HG03558 (cell line): ENCODE measurements around the gene KRT15.

Experiments used
- ATAC-seq: cut with Tn5 transposase; IDR thresholded peaks from one replicate; pipeline ENCODE4 v1.9.1; 2021; ENCODE audit warnings: moderate number of reproducible peaks; ENCODE audit not compliant: unreplicated experiment; ENCODE audit errors: extremely low read depth

The KRT15 gene

DNA sequence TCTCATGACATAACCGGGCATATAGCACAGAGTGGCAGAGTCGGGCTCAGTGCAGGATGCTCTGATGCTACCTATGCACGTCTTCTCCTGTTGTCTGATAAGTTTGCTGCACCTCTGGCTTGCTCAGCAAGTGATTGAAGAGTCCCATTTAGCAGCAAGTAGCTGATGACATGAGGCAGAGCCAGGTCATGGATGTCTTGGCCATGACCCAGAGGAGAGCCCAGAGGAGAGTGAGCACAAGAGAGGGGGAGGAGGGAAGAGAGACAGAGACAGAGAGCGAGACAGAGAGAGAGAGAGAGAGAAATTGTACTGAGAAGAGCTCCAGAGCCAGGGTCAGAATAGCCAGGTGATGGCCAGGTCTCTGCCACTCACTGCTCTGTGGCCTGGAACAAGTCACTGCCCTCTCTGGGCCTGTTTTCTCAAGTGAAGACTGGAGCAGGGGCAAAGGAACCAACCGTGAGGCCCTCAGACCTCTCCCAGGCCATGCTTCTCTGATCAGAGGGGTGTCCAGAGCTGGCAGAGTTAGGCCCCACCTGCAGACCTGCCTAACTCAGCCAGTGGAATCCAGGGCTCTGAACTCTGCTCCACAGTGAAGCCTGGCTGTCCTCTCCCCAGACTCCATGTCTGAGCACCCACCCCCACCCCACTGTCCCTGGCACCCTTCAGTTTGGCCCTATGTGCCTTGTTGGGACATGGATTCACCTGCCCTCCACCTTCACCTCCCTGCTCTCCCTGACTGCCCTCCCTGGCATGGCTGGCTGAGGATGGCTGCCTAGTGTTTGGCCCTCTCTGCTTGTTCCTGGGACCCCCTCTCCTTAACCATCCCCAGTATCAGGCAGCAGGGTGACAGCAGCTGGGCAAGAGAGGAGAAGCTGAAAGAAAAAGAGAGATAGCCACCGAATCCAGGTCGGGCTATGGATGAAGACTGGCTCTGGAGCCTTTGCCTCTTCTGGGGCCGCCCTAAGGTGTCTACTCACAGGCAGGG lies 33.5 kb downstream of the KRT15 start:
- ATAC-seq: no peak

DNA sequence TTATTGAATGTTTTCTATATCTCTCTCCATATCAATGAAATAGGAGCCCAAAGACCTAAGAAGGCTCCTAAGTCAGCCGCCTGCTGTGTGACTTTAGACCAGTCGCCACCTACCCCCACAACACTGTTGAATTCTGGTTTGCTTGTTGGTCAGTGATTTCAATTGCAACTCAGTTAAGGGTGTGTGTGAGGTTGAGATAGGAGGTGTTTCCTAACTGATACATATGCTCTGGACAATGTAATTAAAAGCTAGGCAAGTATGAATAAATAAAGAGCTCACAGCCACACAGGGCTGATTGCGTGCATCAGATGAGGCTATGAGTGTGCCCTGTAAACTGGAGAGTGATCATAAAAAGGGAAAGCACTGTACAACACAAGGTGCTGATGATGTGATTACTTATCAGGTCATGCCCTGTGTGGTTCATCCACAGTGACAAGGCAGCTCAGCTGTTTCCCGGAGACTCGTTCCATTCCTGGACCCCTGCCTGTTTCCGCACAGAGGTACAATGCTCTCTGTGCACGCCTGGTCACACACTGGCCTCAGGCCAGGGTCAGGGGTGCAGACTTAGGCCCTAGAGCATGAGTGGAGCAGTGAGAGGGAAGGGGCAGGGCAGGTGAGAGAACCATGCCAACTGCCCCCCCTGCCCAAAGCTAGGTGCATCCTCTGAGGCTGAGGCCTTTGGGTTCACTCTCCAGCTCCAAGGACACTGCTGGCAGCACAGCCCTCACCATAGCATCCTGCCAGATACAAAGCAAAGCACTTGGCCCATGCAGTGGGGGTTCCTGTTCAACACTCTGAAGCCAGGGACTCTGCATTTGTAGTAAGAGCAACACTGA lies 34.5 kb downstream of the KRT15 start:
- ATAC-seq: no peak

DNA sequence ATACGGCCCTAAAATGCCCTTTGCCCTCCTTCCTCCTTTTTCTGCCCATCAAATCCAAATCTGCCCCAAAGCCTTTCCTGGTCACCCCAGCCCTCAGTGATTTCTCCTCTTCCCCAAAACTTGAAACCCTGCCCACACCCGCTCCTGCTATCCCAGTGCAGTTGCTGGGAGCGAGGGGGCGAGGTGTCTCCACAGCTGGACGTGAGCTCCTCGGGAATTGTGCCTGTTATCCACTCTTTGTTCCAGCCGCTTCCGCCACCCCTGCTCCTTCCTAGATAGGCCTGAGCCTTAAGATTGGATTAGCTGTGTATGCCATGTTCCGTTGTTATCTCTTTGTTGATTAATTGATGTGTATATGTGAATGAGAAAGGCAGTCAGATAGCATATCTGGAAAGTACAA lies 35.2 kb downstream of the KRT15 start:
- ATAC-seq: no peak

DNA sequence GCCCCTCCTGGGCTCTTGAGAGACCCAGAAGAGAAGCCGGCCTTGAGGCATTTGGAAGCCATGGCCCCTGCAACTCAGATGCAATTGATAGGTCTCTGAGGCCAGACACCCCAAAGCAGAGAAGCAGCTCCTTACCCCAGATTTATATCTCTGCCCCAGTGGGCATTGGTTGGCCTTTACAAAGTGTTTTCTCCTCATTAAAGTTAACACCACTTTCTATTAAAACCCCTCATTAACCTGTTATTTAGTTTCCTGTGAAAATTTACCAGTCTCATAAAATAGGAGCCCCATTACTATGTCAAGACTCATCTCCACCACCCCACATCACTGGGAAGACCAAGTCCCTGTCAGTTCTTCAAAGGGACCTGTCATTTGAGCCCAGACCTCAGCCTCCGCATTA lies 37.7 kb downstream of the KRT15 start, which contains the start of gene KRT35:
Gene KRT35 (minus strand): TSS at position 116 of the 400 bp plus-strand sequence. CDS start 54 bp downstream, at position 62.
- ATAC-seq: no peak

DNA sequence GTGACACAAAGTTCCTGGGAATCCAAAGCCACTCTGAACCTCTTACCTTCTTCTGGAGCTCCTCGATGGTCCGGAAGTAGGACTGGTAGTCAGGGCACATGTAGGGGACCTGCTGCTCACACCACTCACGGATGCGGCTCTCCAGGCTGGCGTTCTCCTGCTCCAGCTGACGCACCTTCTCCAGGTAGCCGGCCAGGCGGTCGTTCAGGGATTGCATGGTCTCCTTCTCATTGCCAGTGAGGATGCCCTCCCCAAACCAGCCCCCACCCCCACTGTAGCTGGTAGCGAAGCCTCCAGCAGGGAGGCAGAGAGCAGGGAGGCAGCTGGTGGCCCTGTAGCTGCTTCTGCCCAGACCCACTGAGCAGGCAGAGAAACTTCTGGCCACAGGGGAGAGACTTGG lies 38.1 kb downstream of the KRT15 start:
- ATAC-seq: no peak

DNA sequence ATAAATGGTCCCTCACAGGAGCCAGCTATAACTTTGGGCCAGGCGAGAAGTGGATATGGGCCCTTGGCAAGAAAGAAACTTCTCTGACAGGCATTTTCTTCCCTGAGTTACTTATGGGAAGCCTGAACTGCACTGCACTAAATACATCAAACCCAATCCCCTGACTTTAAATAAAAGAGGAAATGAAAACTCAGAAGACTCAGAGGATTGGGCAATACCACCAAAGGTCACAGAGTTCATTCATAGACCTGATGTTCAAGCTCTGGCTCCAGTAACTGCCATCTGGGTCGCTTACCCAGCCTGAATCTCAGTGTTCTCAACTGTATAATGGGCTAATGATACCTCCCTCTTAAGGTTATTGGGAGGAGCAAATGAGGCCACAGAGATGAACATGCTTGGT lies 38.6 kb downstream of the KRT15 start:
- ATAC-seq: no peak

DNA sequence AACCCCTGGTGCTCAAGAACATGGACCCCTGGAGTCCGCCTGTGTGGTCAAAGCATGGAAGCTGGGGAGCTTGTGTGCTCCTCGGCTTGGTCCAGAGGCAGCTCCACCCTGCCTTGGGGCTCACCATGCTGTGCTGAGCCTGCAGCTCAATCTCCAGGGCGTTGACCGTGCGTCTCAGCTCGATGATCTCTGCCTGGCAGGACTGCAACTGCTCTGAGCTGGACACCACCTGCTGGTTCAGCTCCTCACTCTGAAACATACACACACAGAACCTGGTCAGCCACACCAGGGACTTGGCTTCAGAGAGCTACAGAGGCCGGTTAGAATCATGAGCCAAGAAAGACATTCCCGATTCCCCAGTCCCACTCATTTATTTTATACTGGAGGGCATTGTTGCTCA lies 40.5 kb downstream of the KRT15 start:
- no peak for ATAC-seq

DNA sequence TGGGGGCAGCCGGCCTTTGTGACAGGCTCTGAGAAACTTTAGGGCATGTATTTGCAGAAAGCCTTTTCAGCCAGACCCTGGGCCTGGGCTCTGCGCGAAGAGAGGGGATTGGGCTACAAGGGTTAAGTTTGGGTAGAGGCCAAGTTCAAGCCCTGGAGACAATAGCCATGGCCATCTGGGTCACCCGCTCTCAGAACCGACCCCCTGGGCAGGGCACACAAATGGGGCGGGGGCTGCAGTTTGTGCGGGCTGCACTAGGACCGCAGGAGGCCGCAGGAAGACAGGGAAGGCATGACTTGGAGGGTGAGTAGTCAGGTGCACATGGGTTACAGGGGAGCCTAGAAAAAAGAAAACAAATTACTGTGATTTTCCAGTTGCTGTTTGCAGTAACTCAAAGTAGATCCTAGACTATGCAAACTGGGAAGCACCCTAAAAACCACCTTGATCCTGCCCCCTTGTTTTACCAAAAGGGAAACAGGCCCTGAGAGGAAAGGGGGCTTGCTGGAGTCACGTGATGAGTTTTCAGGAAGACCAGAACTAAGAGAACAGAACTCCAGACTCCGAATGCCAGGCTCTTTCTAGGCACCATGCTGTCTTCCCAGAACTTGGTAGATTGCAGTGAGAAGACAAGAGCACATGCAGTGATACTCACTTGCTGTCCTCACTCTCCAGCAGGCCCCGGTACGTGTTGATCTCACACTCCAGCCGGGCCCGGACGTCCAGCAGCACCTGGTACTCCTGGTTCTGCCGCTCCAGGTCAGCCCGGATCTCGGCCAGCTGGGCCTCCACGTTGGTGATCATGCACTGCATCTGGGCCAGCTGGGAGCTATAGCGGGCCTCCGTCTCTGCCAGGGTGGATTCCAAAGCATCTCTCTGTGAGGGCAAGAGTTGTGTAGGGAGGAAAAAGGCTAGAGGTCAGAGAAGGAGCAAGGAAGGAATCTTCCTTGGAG lies 41.5 kb downstream of the KRT15 start:
- ATAC-seq: no peak

DNA sequence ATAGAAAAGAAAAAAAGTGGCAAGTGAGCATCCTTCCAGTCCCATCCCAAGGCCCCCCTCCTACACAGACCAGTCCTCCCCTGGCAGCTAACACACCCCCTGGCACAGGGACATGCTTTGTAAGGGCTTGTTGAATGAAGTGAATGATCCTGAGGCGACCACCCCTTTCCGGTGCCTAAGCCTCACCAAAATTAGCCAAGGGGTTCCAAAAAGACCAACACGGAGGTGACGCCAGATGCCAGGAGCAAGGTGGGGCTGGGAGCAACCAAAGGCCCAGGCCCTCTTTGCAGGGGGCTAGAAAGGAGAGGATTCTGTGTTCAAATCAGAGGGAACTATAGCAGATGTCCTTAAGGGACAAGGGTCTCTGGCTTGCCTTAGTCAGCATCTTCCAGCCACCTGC lies 43.3 kb downstream of the KRT15 start:
- no peak for ATAC-seq

DNA sequence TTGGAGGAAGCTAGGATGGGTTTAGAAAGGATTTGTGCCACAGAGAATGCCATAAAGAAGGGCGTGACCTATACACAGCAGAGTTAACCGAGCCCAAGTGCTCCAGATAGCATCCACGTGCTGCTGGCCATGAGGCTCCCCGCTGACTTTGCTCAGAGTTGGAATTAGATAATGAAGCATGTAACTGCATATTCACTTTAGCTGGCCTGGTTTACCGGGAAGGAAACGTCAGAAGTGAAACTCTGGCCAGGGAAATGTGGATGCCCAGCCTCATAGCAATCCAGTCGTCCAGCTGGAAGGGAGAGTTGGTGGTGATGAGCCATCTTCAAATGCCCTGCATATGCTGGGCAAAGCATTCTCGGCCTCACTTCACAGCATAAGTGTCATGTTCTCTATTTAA lies 43.8 kb downstream of the KRT15 start:
- ATAC-seq: no peak

DNA sequence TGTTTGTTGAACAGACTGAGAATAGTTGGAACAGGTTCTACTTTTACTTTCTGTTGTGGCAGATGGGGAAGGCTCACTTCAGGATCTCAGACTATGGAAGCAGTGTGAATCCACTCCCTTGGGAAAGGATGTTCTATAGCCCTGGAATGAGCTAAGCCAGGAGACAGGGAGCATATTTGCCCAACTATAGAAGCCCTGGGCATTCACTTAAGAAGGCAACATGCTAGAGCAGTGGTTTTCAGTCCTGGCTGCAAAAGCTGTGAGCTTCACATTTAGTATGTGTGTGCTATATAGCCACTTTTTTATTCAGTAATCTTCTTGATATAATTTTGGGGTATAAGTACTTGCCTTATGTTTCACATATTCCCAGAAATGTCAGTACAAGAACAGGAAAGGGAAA lies 50.3 kb downstream of the KRT15 start:
- no peak for ATAC-seq

DNA sequence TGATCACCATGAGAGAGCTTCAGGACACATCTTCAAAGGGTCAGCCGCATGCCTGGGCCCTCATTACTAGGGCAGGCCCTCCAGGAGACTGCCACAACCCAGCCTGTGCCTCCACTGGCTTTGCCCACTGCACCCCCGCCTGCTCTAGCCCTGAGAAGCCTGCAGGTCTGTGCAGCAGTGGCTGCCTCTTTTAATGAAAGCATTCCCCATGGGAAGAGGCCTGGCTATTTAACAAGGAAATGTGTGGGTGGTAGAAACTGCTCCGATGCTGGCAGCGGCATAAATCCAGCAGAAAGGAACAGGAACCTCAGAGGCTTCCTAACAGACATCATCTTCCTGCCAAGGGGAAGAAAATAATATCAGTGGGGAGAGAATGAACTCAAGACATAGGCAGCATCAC lies 51.1 kb downstream of the KRT15 start:
- no peak for ATAC-seq

DNA sequence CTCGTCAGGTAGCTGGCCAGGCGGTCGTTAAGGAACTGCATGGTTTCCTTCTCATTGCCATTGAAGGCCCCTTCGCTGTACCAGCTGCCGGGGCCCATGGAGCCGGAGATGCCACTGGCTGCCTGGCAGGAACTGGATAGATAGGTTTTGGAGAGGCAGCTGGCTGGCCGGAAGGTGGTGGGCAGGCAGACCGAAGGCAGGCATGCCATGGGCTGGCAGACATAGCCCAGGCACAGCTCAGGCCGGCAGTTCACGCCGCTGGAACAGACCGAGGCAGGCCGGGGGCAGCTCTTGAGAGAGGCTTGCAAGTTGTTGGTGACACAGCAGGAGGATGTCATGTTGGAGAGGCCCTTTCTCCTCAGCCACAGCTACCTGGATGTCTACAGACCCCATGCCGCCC lies 51.7 kb downstream of the KRT15 start, which contains the start of gene KRT32:
Gene KRT32 (minus strand): TSS at position 399 of the 400 bp plus-strand sequence. CDS start 61 bp downstream, at position 338.
- no peak for ATAC-seq

DNA sequence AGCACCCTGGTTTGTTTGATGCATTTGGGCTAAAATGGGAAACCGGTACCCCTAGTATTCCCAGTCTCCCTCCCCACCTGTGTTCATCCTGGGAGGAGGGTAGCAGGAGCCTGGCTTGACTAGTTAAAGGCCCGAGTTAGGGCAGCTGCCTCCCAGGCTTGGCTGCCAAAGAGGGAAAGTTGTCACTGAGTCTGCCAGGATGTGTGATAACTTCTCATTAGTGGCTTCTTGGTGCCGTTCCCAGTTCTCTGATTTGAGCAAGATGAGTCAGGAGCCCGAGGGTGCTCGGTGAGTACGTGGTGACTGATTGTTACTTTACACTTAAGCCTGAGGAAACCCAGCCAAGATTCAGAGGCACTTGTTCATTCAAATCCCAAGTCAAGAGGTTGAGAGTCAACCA lies 54.0 kb downstream of the KRT15 start:
- no peak for ATAC-seq

DNA sequence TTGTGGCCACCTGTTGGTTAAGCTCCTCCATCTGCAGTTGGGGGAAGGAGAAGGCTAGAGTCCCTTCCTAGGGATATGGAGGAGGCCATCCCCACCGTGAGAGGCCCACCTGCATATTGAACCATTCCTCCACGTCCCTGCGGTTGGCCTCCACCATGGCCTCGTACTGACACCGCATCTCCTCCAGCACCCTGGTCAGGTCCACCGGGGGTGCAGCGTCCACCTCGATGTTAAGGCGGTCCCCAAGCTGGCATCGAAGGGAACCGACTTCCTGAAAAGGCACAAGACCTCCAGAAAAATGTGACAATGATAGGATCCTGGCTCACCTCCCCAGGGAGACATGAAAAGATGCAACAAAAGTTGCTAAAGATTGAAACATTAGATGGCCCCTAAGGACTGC lies 54.5 kb downstream of the KRT15 start:
- ATAC-seq: no peak

DNA sequence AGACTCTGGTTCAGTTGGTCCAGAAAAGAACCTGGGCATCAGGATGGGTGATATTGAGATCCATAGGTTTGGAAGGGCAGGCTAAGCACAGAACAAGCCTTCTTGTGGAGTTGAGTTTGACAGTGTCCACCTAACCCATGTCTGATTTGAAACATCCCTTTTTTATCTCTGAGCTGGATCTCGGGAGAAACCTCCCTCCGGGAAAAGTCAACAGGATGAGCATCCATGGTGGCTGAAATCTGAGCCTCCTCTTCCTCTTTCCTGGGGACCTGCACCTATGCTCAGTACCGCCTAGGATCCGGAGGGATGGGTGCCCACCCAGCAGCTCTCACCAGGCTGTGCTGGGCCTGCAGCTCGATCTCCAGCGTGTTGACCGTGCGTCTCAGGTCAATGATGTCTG lies 54.9 kb downstream of the KRT15 start:
- ATAC-seq: no peak
